Activated CD4-positive, alpha-beta T cell treated with anti-CD3 and anti-CD28 coated beads, Interleukin-2, amount 10 ng/mL, durations not matched to agents 7 days and 5 days (primary cell): ENCODE results near the gene CEP97. TPM values are rescaled to one million over a fixed set of nuclear protein-coding genes. Genes with fewer than 3 reads are reported as not detected.
A peak's percentile ranks its signal among the peaks of the same experiment; 100 is the strongest.
"Not testable (repeated sequence)": the region's sequence is repeated elsewhere in the genome, so short reads cannot be mapped to it uniquely, and the experiment has no call there.

Source experiments
- CTCF ChIA-PET: fragments of 350-600 bp; sonication (Branson Sonifier 250); formaldehyde crosslinking; loops from one replicate; lab custom pipeline; 2021; ENCODE audit warnings: antibody characterized with exemption; lab: Charles Lee
- POLR2A ChIA-PET: fragments of 350-600 bp; sonication (Branson Sonifier 250); formaldehyde crosslinking; loops from one replicate; lab custom pipeline; 2021; ENCODE audit warnings: antibody characterized with exemption; lab: Charles Lee
- DNase-seq: peaks from one replicate; pipeline ENCODE4 v3.0.0-alpha.2; 2020
- H3K27ac Mint-ChIP-seq: one replicate; pipeline ENCODE4 v1.8.0; 2021; ENCODE audit warnings: mild to moderate bottlenecking, moderate library complexity, mixed read lengths
- H3K27me3 Mint-ChIP-seq: one replicate; pipeline ENCODE4 v1.8.0; 2021; ENCODE audit warnings: mixed read lengths
- H3K36me3 Mint-ChIP-seq: one replicate; pipeline ENCODE4 v1.8.0; 2021; ENCODE audit warnings: low read depth, mixed read lengths
- H3K4me1 Mint-ChIP-seq: one replicate; pipeline ENCODE4 v1.8.0; 2021; ENCODE audit warnings: mixed read lengths
- H3K4me3 Mint-ChIP-seq: one replicate; pipeline ENCODE4 v1.8.0; 2021; ENCODE audit warnings: mild to moderate bottlenecking, moderate library complexity, mixed read lengths
- H3K9me3 Mint-ChIP-seq: one replicate; pipeline ENCODE4 v1.8.0; 2021; ENCODE audit warnings: mixed read lengths
- total RNA-seq, 2 experiments: library from RNA; stranded (reverse); gene quantifications; one replicate each; pipeline ENCODE4 v1.2.3, GENCODE V29; 2021

Gene CEP97
- total RNA-seq, 2 experiments from 2014 or later = 23.7 to 24.5 TPM

DNA sequence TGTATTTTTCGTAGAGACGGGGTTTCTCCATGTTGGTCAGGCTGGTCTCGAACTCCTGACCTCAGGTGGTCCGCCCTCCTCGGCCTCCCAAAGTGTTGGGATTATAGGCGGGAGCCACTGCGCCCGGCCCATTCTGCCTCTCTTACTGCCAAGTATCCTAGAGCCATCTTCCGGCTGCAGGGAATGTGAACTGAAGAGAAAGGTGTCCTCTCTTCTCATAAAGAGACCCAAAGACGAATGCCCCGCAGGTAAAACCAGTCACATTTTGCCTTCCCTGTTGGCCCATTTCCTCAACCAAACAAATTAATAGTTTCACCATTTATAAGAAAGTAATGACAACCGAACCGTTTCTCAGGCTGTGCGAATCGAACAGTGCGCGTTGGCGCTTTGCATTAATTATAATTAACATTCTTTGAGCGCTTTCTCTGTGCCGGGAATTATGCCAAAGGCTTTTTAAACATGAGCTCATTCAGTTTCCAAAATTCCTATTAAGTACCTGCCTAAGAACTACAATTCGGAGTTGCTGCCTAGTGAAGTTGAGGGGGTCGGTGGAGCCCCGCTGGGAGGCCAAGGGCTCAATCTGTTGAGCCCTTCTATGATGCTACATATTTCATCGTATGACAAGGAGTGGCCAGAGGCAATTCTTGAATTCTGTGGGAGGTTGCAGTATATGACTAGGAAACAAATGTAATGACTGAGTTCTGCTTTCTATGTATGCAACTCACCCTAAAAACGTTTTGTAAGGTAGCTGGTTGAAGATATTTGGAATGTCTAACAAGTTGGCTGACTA is 37.1 kb upstream of the CEP97 start:
- H3K4me3 Mint-ChIP-seq = peak overlapping the region; percentile 98
- no peak for DNase-seq
- H3K36me3 Mint-ChIP-seq = peaks cover 24% of the 10 kb centered on the region
- H3K4me1 Mint-ChIP-seq = peaks cover 36% of the 10 kb centered on the region
- ChIA-PET POLR2A (no interaction called here), CTCF (interaction anchor here (0.6 to 2.8 kb wide), 8 partner anchors 10 to 976 kb away, joined by 3 to 21 read pairs (median 3); partner anchors contain the start of gene ZBTB11)
- no peaks in the 10 kb centered on the region for H3K9me3 Mint-ChIP-seq
- H3K27me3 Mint-ChIP-seq = no peaks in the 10 kb centered on the region
- peak overlapping the region; percentile 99 for H3K27ac Mint-ChIP-seq

DNA sequence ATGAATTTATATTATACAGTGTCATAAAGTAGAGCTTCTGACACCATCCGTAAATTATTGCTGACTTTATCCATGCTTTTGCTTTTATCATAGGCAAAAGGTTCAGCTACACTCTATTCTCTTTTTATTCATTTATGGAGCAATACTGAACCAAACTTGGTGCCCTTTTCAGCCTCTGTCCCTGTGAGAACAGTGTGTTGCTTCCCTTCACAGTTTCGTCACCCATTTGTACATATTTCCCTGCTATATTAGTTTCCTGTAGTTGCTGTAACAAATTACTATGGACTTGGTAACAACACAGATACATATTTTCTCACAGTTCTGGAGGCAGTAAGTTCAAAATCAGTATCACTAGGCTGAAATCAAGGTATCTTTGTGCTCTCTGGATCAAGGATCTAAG is 35.1 kb upstream of the CEP97 start:
- no peak for DNase-seq
- CTCF ChIA-PET = no interaction called here
- no peaks in the 10 kb centered on the region for H3K27me3 Mint-ChIP-seq
- peaks cover 16% of the 10 kb centered on the region for H3K36me3 Mint-ChIP-seq
- no peak overlapping the region for H3K4me3 Mint-ChIP-seq
- H3K27ac Mint-ChIP-seq = peak overlapping the region; percentile 3
- H3K9me3 Mint-ChIP-seq = no peaks in the 10 kb centered on the region
- POLR2A ChIA-PET = no interaction called here
- peaks cover 36% of the 10 kb centered on the region for H3K4me1 Mint-ChIP-seq

DNA sequence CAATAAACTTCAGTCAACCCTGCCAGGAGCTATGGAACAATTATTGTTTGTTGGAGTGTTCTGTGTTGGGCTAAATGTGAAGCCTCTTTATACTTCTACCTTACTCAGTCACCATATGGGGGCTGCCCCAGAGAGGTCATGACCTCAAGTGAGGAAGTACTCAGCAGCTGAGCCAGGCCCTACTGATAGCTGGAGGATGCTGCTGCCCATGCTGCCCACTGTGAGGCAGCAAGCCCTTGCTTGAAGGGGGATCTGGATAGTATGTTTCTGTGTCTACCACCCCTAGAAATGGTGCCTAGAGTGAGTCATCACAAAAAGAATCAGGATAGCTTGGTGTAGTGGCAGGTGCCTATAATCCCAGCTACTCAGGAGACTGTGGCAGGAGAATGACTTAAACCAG is 33.4 kb upstream of the CEP97 start:
- H3K4me1 Mint-ChIP-seq = peaks cover 23% of the 10 kb centered on the region
- H3K9me3 Mint-ChIP-seq = no peaks in the 10 kb centered on the region
- no peak for DNase-seq
- no peak overlapping the region for H3K27ac Mint-ChIP-seq
- peaks cover 3% of the 10 kb centered on the region for H3K36me3 Mint-ChIP-seq
- H3K27me3 Mint-ChIP-seq = no peaks in the 10 kb centered on the region
- ChIA-PET POLR2A (no interaction called here), CTCF (interaction anchor here (0.7 to 1.0 kb wide), 3 partner anchors 28 to 168 kb away, joined by 3 to 4 read pairs (median 3); partner anchors contain the start of gene CEP97)
- H3K4me3 Mint-ChIP-seq = no peak overlapping the region

DNA sequence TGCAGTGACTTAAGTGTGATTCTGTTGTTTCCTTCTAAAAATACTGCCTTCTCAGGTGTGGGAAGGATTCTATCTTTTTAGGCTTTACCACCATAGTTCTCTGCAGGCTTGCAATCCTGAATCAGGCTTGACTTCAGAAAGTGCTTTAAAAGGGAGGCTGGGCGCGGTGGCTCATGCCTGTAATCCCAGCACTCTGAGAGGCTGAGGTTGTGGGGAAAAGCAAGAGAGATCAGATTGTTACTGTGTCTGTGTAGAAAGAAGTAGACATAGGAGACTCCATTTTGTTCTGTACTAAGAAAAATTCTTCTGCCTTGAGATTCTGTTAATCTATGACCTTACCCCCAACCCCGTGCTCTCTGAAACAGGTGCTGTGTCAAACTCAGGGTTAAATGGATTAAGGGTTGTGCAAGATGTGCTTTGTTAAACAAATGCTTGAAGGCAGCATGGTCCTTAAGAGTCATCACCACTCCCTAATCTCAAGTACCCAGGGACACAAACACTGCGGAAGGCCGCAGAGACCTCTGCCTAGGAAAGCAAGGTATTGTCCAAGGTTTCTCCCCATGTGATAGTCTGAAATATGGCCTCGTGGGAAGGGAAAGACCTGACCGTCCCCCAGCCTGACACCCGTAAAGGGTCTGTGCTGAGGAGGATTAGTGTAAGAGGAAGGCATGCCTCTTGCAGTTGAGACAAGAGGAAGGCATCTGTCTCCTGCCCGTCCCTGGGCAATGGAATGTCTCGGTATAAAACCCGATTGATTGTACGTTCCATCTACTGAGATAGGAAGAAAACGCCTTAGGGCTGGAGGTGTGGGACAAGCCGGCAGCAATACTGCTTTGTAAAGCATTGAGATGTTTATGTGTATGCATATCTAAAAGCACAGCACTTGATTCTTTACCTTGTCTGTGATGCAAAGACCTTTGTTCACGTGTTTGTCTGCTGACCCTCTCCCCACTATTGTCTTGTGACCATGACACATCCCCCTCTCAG is 32.4 kb upstream of the CEP97 start:
- CTCF ChIA-PET = interaction anchor here (0.6 kb wide), 1 partner anchor 129 kb away, joined by 3 read pairs; no protein-coding TSS in a partner anchor
- H3K9me3 Mint-ChIP-seq, H3K4me3 Mint-ChIP-seq, H3K27me3 Mint-ChIP-seq, H3K36me3 Mint-ChIP-seq, POLR2A ChIA-PET, H3K27ac Mint-ChIP-seq, DNase-seq: not testable (repeated sequence)
- peaks cover 23% of the 10 kb centered on the region for H3K4me1 Mint-ChIP-seq

DNA sequence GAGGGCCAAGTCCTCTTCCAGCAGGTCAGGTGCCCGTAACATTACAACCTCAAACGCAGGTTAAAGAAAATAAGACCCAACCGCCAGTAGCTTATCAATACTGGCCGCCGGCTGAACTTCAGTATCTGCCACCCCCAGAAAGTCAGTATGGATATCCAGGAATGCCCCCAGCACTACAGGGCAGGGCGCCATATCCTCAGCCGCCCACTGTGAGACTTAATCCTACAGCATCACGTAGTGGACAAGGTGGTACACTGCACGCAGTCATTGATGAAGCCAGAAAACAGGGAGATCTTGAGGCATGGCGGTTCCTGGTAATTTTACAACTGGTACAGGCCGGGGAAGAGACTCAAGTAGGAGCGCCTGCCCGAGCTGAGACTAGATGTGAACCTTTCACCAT is 30.9 kb upstream of the CEP97 start:
- CTCF ChIA-PET, H3K36me3 Mint-ChIP-seq, H3K9me3 Mint-ChIP-seq, H3K27ac Mint-ChIP-seq, H3K27me3 Mint-ChIP-seq, POLR2A ChIA-PET, H3K4me3 Mint-ChIP-seq: not testable (repeated sequence)
- DNase-seq = peak; percentile 48
- peaks cover 16% of the 10 kb centered on the region for H3K4me1 Mint-ChIP-seq

DNA sequence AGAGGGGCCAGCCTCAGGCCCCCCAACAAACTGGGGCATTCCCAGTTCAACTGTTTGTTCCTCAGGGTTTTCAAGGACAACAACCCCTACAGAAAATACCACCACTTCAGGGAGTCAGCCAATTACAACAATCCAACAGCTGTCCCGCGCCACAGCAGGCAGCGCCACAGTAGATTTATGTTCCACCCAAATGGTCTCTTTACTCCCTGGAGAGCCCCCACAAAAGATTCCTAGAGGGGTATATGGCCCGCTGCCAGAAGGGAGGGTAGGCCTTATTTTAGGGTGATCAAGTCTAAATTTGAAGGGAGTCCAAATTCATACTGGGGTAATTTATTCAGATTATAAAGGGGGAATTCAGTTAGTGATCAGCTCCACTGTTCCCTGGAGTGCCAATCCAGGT is 29.6 kb upstream of the CEP97 start:
- H3K4me3 Mint-ChIP-seq, DNase-seq, H3K27ac Mint-ChIP-seq, H3K27me3 Mint-ChIP-seq, H3K9me3 Mint-ChIP-seq, CTCF ChIA-PET, H3K36me3 Mint-ChIP-seq: not testable (repeated sequence)
- POLR2A ChIA-PET = interaction anchor here (0.6 kb wide), 1 partner anchor 28 kb away, joined by 4 read pairs; no protein-coding TSS in a partner anchor
- peaks cover 12% of the 10 kb centered on the region for H3K4me1 Mint-ChIP-seq

DNA sequence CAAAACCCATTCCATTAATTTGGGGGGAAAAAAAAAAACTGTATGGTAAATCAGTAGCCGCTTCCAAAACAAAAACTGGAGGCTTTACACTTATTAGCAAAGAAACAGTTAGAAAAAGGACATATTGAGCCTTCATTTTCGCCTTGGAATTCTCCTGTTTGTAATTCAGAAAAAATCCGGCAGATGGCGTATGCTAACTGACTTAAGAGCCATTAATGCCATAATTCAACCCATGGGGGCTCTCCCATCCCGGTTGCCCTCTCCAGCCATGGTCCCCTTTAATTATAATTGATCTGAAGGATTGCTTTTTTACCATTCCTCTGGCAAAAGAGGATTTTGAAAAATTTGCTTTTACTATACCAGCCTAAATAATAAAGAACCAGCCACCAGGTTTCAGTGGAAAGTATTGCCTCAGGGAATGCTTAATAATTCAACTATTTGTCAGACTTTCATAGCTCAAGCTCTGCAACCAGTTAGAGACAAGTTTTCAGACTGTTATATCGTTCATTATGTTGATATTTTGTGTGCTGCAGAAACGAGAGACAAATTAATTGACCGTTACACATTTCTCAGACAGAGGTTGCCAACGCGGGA is 28.5 kb upstream of the CEP97 start:
- Mint-ChIP-seq H3K4me1 (peaks cover 8% of the 10 kb centered on the region), H3K36me3 (no peaks in the 10 kb centered on the region), H3K4me3 (no peak overlapping the region), H3K27ac (no peak overlapping the region), H3K27me3 (no peaks in the 10 kb centered on the region), H3K9me3 (no peaks in the 10 kb centered on the region)
- ChIA-PET CTCF (no interaction called here), POLR2A (interaction anchor here (0.6 kb wide), 1 partner anchor 27 kb away, joined by 4 read pairs; no protein-coding TSS in a partner anchor)
- peak; percentile 64 for DNase-seq

DNA sequence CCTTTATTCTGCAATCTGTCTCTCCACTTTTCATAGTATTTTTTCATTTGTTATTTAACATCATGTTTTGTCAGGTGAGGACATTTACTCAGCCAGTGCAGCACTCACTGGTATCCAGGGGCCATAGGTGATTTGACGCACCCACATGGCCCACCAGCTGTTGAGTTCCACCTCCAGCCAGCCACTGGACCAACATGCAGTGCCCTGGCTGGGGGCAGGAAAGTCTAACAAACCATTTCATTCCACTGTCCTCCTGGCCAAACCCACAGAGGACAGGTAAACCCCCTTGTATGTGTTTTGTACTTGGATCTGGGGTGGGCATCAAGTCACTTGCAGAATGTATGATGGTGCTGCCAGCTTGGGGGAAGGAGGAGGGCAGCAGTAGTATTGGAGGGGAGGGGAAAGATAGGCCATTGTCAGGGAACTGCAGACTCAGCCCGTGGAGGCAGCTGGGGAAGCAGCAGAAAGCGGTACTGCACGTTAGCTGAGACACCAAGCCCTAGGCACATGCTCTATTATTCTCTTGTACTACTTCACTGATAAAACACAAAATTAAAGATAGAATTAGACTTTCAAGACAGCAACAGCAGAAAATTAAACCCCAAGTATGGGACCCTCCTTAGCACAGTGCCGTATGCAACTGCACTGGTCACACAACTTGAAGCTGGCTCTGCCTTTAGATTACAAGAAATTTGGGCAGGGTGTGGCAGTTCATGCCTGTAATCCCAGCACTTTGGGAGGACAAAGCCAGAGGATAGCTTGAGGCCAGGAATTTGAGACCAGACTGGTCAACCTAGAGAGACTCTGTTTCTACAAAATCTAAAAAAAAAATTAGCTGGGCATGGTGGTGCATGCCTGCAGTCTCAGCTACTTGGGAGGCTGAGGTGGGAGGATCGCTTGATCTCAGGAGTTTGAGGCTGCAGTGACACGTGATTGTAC is 22.4 kb upstream of the CEP97 start:
- Mint-ChIP-seq H3K36me3 (no peaks in the 10 kb centered on the region), H3K9me3 (no peaks in the 10 kb centered on the region), H3K27me3 (no peaks in the 10 kb centered on the region), H3K4me3 (no peak overlapping the region), H3K27ac (no peak overlapping the region), H3K4me1 (no peaks in the 10 kb centered on the region)
- ChIA-PET POLR2A (no interaction called here), CTCF (interaction anchor here (0.6 to 1.4 kb wide), 3 partner anchors 15 to 527 kb away, joined by 3 to 8 read pairs (median 4); no protein-coding TSS in a partner anchor)
- DNase-seq = no peak

DNA sequence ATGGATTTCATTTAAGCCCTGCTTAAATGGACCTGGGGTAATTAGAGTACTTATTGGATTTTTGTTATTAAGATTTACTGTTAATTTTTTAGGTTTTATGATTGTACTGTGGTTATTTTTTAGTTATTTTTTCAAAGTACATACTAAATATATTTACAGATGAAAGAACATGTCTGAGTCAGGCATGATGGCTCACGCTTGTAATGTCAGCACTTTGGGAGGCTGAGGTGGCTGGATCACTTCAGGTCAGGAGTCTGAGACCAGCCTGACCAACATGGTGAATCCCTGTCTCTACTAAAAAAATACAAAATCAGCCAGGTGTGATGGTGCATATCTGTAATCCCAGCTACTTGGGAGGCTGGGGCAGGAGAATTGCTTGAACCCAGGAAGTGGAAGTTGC is 21.7 kb upstream of the CEP97 start:
- POLR2A ChIA-PET = no interaction called here
- Mint-ChIP-seq H3K27me3 (no peaks in the 10 kb centered on the region), H3K4me1 (peaks cover 2% of the 10 kb centered on the region), H3K36me3 (no peaks in the 10 kb centered on the region), H3K4me3 (no peak overlapping the region), H3K27ac (no peak overlapping the region), H3K9me3 (no peaks in the 10 kb centered on the region)
- CTCF ChIA-PET = interaction anchor here (1.3 to 1.4 kb wide), 2 partner anchors 14 to 526 kb away, joined by 4 to 8 read pairs; no protein-coding TSS in a partner anchor
- no peak for DNase-seq

DNA sequence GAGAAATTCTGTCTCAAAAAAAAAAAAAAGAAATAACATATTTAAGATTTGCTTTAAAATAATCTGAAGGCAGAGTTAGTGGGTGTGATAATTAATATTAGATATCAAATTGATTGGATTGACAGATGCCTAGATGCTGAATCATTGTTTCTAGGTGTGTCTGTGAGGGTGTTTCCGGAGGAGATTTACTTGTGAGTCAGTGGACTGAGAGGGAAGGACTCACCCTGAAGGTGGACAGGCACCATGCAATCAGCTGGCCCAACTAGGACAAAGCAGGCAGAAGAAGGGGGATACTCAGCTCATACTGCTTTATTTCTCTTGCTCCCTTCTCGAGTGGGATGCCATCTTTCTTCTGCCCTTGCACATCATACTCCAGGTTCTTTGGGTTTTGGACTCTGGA is 21.2 kb upstream of the CEP97 start:
- CTCF ChIA-PET = interaction anchor here (0.6 to 1.4 kb wide), 3 partner anchors 14 to 526 kb away, joined by 3 to 8 read pairs (median 4); no protein-coding TSS in a partner anchor
- Mint-ChIP-seq H3K27me3 (no peaks in the 10 kb centered on the region), H3K36me3 (no peaks in the 10 kb centered on the region), H3K4me1 (peaks cover 2% of the 10 kb centered on the region), H3K9me3 (no peaks in the 10 kb centered on the region), H3K27ac (no peak overlapping the region), H3K4me3 (no peak overlapping the region)
- DNase-seq = no peak
- POLR2A ChIA-PET = no interaction called here

DNA sequence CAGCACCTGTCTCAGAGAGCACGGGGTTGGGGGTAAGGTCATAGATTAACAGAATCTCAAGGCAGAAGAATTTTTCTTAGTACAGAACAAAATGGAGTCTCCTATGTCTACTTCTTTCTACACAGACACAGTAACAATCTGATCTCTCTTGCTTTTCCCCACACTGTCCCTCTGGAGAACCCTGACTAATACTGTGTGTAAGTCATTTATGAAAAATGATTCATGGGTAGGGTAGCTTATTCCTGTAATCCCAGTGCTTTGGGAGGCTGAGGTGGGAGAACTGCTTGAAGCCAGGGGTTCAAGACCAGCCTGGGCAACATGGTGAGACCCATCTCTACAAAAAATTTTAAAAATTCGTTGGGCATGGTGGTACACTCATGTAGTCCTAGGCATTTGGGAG is 19.8 kb upstream of the CEP97 start:
- H3K36me3 Mint-ChIP-seq, H3K4me3 Mint-ChIP-seq, H3K9me3 Mint-ChIP-seq, H3K4me1 Mint-ChIP-seq, H3K27ac Mint-ChIP-seq, DNase-seq, POLR2A ChIA-PET, H3K27me3 Mint-ChIP-seq: not testable (repeated sequence)
- CTCF ChIA-PET = interaction anchor here (0.5 kb wide), 1 partner anchor 47 kb away, joined by 3 read pairs; no protein-coding TSS in a partner anchor
